ENCODE data around the gene ACSL3.

The ACSL3 gene

DNA sequence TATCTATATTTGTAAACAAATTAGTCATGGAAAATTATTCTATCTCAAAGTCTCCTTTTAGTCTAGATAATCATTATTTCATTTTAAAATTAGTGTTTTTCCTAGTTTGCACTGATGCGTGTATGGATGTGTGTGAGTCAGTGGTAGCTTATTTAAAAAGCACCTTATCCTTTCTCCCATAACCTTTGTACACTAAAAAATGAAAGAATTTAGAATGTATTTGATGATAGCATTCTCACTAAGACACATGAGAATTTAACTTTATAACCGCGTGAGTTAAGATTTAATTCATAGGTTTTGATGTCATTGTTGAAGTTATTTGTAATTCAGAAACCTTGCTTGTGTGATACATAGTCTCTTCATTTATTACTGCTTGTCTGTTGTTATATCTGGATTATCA lies 81.7 kb downstream of the ACSL3 start:
- DNase-seq (ENCODE audit: low spot score): no peak

DNA sequence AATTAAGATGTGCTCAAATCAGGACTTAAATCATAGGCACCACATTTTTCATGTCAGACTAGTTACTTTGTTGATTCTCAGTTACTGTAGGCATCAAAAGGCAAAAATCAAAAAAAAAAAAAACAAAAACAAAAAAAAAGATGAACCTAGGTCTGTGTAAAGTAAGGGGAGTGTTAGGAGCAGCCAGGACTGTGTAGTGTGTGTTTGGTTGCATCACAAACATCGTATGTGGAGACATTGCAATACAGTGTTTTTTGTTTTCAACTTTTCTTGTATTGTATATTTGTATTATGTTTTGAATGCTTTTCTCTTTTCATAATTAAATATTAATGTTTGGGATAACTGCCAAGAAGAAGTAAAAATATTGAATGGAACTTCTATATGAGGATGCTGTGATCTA lies 82.1 kb downstream of the ACSL3 start:
- DNase-seq (ENCODE audit: low spot score): no peak

DNA sequence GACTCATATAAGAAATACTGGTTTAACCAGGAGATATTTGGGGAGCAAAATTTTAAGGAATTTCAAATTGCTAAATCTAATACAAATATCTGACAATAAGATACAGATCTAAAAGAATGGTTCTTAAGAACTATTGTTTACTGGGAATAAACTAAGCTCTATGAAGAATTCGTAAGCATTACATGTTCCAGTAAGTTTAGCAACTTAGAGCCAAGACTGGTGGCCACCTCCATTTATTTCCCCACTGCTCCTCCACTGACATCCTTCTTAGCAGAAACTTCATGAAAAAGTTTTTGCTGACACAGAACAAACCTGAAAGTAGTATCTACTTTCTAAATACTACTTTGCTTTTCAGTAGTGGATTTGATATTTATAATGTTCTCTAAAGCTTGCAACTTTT lies 83.0 kb downstream of the ACSL3 start:
- DNase-seq (ENCODE audit: low spot score): no peak

DNA sequence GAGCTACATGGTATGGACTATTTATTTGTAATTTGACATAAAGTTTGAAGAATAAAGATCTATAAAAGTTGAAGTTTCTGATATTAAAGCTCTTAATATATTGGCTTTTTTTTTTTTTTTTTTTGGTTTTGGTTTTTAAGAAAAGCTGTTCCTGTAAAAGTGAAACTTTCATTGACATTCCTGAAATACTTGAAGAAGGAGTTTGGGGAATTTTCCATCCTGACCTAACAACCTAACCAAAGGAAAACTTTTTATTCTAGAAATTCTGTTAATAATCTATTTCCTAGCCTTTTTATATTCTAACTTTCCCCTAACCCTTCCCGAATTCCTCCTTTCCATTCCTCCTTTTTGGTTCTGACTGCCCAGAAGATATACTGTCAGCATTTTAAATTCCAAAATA lies 83.7 kb downstream of the ACSL3 start:
- no peak for DNase-seq (ENCODE audit: low spot score)

DNA sequence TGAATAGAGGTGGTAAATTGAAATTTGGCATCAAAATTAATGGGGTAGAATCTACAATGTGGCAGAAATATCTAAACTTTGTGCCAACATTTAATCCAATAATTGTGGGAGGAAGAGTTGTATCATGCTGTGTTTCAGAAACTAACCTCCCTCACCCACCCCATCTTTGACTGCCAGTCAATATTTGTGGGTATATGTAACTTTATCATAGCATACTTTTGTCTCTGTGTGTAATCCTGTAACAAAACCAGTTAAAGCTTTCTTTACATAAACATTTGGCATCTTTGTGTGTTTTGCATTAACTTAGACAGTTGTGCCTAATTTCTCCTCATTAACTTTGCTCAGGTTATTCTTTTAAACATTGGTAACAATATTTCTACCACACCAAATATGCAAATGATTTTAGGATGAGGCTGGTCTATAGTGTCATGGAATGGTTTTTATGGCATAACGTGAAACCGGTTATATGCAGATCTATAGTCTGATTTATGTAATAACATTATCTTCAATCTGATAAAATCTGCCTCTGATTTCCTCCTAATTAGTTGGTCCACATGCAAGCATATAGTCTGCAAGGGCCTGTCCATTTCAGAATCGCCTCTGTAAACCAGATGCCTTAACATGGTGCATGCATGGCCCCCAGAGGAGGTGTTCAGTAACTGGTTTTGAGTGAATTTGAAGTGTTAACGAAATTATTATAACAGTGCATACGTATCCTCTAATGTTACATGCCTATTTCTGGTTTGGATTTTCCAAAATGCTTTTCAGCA lies 84.3 kb downstream of the ACSL3 start:
- DNase-seq (ENCODE audit: low spot score): no peak

DNA sequence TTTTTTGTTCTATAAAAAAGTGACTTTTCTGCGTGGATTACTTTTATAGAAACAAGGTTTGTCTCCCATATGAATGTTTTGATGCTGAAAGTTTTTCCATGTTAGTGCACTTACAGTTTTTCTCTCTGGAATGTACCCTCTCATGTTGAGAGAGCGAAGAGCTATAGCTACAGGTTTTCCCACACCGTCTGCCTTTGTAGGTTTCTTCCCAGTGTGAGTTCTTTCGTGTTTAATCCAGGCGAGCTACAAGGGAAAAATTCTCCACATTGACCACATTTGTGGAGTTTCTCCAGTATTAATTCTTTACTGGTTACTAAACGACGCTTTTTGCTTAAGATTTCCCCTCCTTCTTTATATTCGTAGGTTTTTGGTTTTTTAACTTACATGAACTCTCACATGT lies 85.1 kb downstream of the ACSL3 start:
- DNase-seq (ENCODE audit: low spot score): no peak

DNA sequence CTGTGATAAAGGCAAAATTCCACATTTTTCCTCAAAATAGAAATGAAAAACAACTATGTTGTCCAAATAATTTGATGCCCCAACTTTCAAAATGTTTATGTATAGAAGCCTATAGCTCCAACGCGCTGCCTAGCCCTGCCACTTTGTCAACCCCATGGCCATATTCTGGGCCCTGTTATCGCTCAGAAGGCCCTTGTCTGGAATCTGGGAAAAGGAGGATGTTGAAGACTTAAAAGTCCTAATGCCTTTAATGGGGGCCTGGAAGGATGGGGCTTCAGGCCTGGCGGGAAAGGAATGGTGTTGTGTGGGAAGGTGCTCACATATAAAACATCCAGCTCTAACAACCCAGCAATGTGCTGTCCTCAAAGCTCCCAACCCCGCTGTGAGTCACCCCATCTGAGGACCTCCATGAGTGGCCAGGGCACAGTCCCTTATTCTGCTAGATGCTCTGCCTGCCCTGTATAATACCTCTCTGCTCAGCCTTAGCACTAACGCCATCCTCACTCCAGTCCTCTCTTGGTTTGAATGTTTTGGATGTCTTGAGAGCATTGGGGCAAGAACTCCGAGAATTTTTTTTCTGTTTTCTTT lies 86.0 kb downstream of the ACSL3 start:
- DNase-seq (ENCODE audit: low spot score): no peak

DNA sequence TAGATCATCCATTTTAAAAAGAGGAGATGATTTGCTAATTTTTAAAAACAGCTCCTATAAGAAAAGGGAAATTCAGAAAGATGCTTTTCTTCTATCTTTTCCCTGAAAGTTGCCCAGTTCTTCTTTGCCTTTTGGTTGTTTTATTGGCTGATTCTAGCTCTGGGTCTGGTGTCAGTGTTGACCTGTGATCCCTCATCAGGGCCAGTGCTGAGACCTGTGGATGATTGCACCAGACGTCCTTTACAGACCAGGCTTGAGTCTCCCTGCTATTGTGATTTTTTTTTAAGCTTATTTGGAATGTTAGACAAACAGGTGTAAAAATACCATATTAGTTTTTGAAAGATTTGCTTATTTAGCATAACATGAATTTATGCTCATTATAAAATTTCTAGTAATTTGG lies 88.2 kb downstream of the ACSL3 start:
- DNase-seq (ENCODE audit: low spot score): no peak

DNA sequence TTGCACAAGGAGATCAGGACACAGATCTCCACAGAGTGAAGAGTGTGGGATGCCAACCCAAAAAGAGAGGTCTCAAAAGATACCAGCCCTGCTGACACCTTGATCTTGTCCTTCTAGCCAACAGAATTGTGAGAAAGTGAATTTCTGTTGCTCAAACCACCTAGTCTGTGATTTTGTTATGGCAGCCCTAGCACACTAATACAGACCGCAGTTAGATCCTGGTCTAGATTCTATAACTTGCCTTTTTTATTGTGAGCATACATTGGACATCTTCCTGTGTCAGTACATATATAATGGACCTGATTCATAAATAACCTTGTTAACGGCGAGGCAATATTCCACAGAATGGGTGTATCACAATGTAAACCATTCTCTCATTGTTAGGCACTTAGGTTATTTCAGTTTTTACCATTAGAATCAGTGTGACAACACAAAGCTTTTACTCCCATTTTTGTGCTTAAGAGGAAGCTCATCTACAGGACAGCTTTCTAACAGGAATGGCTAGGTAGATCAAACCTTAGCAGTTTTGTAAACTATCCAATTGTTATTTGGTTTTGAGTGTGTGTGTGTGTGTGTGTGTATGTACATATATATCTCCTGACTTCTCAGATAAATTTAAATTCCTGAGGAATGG lies 89.0 kb downstream of the ACSL3 start:
- no peak for DNase-seq (ENCODE audit: low spot score)

DNA sequence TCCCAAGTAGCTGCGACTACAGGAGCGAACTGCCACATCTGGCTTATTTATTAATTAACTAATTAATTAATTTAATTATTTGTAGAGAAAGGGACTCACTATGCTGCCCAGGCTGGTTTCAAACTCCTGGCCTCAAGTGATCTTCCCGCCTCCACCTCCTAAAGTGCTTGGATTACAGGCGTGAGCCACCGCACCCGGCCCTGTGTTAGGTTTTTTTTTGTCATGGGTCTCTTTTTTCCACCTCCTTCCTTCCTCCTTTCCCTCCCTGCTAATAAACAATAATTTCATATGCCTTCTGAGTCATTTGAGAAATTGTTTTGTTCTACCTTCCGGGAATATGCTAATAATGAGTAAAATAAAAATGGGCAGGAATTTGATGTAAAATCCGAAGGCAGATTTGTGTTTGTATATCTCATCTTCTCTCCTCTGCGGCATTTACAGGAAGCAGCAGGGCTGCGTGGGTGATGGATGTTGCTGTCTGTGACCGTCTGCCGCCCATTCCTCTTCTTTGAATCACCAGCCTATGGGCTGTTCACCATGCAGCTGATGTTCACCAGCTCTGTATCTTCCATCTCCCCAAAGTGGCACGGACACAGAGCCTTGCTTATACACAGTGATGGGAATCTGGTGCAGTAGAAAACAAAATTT lies 89.9 kb downstream of the ACSL3 start:
- DNase-seq (ENCODE audit: low spot score): no peak

DNA sequence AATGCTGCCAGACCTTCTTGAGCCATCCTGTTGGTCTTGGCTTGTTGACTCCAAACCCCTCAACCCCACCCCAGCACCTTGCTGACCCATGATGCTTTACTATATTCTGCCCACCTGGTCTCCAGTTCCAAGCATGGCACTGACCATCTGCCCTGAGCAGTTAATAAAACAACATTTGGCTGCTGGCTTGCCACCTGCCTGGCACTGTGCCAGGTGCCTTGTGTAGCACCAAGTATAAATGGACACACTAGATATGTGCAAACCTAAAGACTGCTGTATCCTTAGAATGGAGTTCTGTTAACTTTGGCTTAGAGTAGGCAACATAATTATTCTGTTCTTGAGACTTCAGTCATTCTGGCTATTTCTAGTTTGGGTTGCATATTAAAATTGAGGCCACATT lies 91.4 kb downstream of the ACSL3 start:
- DNase-seq (ENCODE audit: low spot score): peak; percentile 49

DNA sequence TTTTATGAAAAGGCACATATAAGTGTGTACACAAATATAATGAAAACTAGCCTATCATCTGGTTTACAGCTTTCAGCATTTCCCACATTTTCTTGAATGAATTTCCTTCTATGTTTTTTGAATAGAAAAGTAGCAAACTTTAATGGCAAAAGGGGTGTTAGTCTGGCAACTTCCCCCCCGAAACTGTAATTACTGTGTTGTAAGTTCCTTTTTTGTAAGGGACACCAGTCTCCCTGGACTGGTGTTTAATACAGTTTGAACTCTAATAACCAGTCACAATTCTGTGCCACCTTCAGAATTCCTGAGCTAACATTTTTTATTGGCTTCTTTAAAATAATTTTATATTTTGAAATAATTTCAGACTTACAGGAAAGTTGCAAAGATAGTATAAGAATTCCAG lies 94.2 kb downstream of the ACSL3 start:
- no peak for DNase-seq (ENCODE audit: low spot score)

DNA sequence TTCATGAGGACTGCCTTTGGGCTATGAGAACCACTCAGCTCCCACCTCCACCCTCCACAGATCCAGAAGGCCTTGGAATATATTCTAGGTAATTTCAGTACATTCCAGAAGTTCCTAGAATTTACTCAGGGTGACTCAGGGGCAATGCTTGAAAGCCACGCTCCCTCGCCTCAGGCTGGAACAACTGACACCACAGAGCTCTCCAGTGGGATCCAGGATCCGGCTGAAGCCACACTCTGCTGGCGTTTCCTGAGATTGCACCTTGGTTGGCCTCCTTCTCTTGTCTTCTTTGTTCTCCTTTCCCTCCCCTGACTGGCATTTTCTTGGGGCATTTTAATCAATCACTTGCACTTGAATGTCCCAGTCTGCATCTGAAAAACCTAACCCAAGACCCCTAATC lies 98.5 kb downstream of the ACSL3 start:
- no peak for DNase-seq (ENCODE audit: low spot score)

DNA sequence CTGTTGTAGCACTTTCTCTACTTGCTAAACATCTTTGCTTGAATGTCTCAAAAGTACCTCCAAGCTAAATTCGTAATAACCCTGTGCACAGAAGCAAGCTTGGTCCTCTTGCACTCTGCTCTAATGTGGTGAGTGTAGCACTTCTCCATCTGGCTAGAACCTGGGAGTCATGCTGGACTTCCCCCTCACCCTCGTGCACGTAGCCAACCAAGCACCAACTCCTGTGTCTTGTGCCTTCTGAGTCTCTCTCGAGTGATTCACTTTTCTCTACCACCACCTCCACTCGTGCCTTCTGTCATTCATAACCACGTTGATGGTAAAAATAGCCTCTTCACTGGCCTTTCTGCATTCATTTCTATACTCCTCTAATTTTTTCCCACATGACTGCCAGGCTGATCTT lies 99.3 kb downstream of the ACSL3 start:
- DNase-seq (ENCODE audit: low spot score): no peak

DNA sequence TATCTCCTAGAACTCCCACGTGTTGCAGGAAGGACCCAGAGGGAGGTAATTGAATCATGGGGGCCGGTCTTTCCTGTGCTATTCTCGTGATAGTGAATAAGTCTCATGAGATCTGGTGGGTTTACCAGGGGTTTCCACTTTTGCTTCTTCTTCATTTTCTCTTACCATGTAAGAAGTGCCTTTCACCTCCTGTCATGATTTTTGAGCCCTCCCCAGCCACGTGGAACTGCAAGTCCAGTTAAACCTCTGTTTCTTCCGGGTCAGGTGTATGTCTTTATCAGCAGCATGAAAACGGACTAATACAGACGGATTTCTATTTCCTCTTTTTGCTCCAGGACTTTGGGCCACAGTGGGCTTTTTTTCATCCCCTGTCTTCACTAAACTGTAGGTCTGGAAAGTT lies 102.8 kb downstream of the ACSL3 start:
- no peak for DNase-seq (ENCODE audit: low spot score)

DNA sequence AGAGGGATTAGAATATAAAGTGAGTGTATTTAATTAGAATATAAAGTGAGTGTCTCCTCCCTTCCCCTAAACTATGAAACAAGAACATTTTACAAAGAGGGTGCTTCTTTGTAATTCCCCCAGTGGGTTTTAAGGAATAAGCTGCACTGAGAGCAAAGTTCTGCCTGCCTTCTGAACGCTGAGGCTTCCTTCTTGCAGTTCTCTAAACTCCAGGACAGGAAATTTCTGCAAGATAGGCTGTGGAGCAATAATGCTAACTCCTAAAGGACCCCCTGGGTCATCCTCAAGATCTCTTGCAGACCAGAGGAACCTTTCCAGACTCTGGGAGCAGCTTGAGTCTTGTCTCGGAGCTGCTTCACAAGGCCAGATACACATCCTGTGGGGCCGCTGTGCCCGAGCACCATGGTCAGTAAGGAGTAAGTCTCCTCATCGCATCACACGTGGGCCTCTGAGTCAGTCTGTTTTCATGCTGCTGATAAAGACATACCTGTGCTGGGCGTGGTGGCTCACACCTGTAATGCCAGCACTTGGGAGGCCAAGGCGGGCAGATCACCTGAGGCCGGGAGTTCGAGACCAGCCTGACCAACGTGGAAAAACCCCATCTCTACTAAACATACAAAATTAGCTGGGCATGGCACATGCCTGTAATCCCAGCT lies 103.7 kb downstream of the ACSL3 start:
- no peak for DNase-seq (ENCODE audit: low spot score)

DNA sequence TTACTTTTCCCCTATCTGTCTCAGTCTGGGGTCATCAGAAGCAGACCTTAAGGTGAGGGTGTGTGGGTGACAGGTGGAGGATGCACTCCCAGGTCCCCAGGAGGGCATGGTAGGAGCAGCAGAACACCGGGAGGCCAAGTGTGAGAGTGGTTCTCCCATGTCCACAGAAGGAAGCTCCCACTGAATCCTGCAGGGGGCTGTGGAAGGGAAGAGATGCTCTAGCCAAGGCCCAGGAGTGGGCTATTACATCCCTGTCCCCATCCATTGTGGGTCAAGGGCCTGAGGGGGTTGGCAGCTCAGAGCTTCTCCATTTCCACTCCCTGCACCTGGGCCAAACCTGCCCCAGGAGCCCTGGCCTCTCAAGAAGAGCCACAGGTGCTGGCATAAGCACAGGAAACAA lies 104.7 kb downstream of the ACSL3 start:
- no peak for DNase-seq (ENCODE audit: low spot score)

DNA sequence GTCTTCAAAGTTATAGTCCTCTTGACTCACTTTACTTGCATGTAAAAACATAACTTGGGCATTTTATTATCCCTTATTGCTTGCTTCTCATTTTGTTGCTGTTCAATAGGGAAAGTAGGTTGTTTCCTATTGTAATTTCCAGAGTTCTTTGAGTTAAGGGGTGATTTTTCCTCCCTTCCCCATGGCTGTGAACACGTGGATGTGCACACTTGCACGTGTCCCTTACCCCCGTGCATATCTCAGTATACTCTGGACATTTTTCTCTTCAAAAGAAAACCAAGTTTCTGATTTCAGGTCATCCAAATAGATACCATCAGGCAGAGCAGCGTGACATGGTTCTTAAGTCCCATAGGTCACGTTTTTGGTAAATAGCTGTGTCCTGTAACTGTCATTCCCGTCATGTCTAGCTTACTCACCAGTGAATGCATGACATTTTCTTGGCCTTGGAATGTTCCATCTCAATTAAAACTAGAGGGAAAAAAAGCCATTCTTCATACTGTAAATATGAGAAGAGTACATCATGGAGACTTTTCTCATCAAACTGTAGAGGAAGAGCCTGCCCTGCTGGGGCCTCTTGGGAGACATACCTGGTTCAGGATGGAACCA lies 107.8 kb downstream of the ACSL3 start:
- DNase-seq (ENCODE audit: low spot score): no peak

DNA sequence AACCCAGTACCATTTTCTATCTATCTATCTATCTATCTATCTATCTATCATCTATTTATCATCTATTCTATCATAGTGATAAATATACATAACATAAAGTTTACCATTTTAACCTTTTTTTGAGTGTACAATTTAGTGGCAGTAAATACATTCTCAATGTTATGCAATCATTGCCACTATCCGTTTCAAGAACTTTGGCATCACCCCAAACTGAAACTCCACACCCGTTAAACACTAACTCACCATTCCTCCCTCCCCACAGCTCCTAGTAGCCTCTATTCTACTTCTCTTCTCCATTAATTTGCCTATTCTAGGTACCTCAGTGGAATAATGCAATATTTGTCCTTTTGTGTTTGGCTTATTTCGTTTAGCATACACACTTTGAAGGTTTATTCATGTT lies 108.7 kb downstream of the ACSL3 start:
- DNase-seq (ENCODE audit: low spot score): no peak

DNA sequence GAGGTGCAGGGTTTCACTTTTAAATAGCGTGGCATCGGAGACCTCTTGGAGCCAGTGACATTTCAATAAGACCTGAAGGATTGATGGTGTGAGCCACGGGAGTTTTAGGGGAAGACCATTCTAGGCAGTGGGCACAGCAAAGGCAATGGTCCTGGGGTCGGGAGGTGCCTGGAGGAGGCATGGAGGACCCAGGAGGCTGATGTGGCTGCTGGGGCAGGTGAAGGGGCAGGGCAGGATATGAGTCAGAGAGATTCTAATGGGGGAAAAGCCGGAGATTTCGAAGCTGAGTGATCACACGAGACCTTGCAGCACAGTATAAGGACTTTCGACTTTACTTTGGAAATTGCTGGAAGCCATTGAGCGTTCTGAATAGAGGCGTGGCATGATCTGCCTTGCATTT lies 111.6 kb downstream of the ACSL3 start:
- DNase-seq (ENCODE audit: low spot score): no peak

DNA sequence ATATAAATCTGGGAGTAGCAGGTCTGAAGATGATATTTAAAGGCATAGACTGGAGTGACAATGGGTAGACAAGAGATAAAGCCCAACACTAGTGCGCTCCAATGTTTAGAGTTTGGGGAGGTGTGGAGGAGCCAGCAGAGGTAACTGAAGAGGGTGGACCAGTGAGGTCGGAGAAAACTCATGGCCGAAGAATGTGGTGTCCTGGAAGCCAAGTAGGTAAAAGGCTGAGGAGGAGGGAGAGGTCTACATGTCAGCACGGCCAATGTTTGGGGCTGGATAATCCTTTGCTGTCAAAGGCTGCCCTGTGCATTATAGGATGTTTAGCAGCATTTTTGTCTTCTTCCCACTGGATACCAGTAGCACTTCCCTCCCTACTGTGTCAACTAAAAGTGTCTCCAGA lies 112.4 kb downstream of the ACSL3 start:
- no peak for DNase-seq (ENCODE audit: low spot score)

DNA sequence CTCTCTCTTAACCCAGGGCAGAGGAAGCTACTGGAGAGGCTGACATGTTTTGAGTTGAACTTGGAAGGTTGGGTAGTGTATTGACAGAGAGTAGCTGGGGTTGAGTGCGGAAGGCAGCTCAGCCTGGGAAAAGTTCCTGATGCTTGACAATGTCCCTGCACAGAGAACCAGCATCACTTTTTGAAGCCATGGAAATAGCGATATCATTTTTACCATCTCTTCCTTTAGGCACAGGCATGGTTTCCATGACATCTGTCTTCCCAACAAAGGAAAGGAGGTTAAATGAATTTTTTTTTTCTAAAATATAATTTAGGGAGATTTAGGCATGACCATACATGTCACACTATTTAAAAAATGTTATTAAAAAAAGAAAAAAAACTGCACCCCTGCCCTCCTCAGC lies 112.9 kb downstream of the ACSL3 start:
- no peak for DNase-seq (ENCODE audit: low spot score)

All from cerebellar cortex (tissue), 1 donor.